ENCODE results near the gene INSIG1. TPM values are rescaled to one million over a fixed set of nuclear protein-coding genes. Genes with fewer than 3 reads are reported as not detected.

The INSIG1 gene
- total RNA-seq, 2 experiments from 2014 or later = 52.5 to 53.4 TPM

DNA sequence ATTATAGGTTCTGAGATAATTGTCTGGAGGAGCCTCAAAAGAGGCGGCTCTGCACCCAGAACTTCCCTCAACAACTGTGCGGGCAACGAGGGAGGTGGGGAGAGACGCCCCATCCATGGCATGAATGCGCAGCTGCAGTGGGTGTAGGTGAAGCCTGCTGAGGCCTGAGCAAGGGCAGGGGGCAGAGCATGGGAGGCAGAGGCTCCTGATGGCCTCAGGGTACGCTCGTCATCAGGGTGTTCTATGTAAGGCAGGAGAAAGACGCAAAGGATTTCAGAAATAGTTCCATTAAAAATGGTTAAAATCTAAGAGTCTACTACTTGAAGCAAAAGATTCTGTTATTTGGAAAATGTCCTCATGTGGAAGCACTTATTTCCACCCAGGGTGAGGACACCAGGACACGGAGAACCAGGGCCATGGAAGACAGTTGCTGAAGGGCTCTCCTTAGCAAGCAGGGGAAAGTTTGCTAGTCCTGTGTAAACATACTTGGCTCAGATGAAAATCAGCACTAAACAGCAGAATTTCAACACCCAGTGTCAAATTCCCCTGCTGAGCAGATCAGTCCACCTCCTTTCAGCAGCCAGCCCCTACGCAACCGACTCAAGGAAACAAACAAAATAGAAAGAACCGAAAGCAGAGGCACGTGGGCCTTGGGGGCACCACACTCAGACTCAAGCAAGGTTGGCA, 18.9 kb downstream of the INSIG1 start:
- no peak overlapping the region for H3K4me3 Mint-ChIP-seq
- H3K36me3 Mint-ChIP-seq = no peaks in the 10 kb centered on the region
- no peaks in the 10 kb centered on the region for H3K27me3 Mint-ChIP-seq
- no peak for DNase-seq
- no peaks in the 10 kb centered on the region for H3K4me1 Mint-ChIP-seq
- no peaks in the 10 kb centered on the region for H3K9me3 Mint-ChIP-seq
- no peak overlapping the region for H3K27ac Mint-ChIP-seq

DNA sequence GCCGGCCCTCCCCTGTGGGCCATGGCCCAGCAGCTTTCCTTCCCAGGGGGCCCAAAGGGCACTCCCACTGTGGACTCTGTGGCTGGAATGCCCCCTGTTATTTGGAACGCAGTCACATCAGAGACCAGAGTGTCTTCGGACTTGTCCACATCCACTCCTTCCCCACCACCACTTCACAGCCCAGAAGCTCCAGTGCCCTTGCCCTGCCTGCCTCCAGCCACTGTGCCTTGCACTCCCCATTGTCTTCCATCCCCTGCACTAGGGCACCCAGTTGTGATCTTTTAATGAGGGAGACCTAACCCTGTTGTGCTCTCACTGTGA, 19.4 kb downstream of the INSIG1 start:
- no peak overlapping the region for H3K4me3 Mint-ChIP-seq
- no peaks in the 10 kb centered on the region for H3K36me3 Mint-ChIP-seq
- no peaks in the 10 kb centered on the region for H3K4me1 Mint-ChIP-seq
- DNase-seq = no peak
- H3K27ac Mint-ChIP-seq = no peak overlapping the region
- H3K27me3 Mint-ChIP-seq = no peaks in the 10 kb centered on the region
- no peaks in the 10 kb centered on the region for H3K9me3 Mint-ChIP-seq

DNA sequence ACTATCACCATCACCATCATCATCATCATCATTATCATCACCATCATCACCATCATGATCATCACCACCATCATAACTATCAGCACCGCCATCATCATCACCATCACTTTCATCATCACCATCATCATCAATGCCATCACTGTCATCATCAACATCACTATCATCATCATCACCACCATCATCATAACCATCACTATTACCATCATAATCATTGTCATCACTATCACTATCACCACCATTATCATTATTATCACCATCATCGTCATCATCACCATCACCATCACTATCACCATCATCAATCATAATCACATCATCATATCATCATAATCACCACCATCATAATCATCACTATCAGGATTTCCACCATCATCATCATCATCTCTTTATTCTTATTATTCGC, 20.6 kb downstream of the INSIG1 start:
- H3K27me3 Mint-ChIP-seq = no peaks in the 10 kb centered on the region
- no peaks in the 10 kb centered on the region for H3K36me3 Mint-ChIP-seq
- H3K4me1 Mint-ChIP-seq = peaks cover 1% of the 10 kb centered on the region
- peaks cover 1% of the 10 kb centered on the region for H3K9me3 Mint-ChIP-seq
- H3K27ac Mint-ChIP-seq = no peak overlapping the region
- H3K4me3 Mint-ChIP-seq = no peak overlapping the region
- DNase-seq = no peak

DNA sequence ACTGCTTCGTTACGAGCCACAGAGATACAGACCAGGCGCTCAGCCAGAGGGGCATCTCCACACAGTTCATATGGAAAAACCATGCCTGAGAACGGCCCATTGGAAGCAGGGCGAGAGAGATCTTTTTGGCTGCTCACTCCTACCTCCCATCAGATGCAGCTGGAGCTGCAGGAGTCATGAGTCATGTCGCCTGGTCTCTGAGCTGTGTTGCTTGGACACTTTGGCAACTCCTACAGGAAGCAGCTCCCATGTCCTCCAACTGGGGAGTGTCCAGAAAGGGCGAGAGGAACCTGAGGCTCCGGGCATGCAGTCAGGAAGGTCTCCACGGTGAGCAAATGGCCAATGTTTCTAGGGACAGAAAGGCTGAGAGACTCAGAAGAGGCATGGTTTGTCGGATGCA, 24.9 kb downstream of the INSIG1 start:
- H3K4me1 Mint-ChIP-seq = peaks cover 3% of the 10 kb centered on the region
- DNase-seq = no peak
- peaks cover 7% of the 10 kb centered on the region for H3K9me3 Mint-ChIP-seq
- H3K4me3 Mint-ChIP-seq = no peak overlapping the region
- H3K27me3 Mint-ChIP-seq = peaks cover 4% of the 10 kb centered on the region
- H3K27ac Mint-ChIP-seq = no peak overlapping the region
- no peaks in the 10 kb centered on the region for H3K36me3 Mint-ChIP-seq

DNA sequence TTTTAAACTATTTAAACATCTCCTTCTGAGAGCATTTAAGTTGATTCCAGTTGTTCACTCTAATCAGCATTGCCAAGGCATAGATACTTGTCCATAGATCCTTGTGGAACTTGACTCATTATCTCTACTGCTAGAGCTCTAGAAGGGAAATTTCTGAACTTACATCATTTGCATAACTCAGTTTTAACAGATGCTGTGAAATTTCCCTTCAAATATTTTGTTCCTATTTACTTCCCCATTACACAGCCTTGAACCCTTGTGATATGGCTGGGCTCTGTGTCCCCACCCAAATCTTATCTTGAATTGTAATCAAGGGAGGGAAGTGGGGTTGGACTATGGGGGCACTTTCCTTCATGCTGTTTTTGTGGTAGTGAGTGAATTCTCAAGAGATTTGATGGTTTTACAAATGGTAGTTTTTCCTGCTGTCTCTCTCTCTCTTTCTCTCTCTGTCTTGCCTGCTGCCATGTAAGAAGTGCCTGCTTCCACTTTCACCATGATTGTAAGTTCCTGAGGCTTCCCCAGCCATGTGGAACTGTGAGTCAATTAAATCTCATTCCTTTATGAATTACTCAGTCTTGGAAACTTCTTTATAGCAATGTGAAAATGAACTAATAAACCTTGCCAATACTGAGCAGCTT, 25.4 kb downstream of the INSIG1 start:
- Mint-ChIP-seq H3K27me3 (peaks cover 4% of the 10 kb centered on the region), H3K4me1 (peaks cover 3% of the 10 kb centered on the region), H3K36me3 (no peaks in the 10 kb centered on the region), H3K9me3 (peaks cover 7% of the 10 kb centered on the region), H3K4me3 (no peak overlapping the region), H3K27ac (no peak overlapping the region)
- no peak for DNase-seq

DNA sequence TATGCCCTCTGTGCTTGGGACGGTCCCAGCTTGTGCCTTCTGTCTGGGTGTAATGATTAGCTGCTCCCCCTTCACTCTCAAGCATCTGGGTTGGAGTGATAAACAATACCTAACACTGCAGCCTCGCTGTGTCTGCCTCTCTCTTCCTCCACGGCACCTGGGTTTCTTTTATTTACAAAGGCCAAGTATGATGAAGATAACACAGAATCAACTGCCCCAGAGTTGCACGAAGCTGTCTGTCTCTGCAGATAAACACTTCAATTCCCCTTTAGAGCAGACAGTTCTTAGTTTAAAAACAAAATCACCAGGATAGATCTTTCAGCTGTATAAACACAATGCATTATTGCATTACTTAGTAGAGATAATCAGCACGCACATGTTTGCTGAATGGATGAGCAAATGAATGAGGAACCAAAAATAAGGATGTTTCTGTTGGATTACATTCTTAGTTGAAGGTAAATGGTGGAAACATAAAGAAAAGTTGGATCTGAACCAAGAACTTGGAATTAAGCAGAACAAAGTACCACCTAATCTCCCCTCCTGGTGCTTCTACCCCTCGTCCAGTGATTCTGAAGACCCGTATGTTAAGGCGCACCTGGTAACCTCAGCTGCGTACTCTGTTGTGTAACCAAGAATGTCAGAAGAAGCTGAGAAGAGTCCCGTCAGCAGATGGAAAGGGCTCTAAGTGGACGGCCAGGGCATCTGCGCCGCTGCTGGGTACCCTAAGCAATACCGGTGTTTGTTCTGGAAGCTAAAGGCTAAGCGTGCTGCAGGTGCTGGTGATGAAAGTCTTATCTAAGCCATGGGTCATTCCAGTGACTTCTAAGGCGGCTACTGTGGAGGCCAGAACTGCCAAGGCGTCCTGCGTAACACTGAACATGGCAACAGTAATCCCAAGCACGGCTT, 26.6 kb downstream of the INSIG1 start:
- peaks cover 7% of the 10 kb centered on the region for H3K9me3 Mint-ChIP-seq
- H3K4me1 Mint-ChIP-seq = peaks cover 3% of the 10 kb centered on the region
- peaks cover 4% of the 10 kb centered on the region for H3K27me3 Mint-ChIP-seq
- DNase-seq = no peak
- H3K4me3 Mint-ChIP-seq = no peak overlapping the region
- H3K27ac Mint-ChIP-seq = no peak overlapping the region
- H3K36me3 Mint-ChIP-seq = no peaks in the 10 kb centered on the region

DNA sequence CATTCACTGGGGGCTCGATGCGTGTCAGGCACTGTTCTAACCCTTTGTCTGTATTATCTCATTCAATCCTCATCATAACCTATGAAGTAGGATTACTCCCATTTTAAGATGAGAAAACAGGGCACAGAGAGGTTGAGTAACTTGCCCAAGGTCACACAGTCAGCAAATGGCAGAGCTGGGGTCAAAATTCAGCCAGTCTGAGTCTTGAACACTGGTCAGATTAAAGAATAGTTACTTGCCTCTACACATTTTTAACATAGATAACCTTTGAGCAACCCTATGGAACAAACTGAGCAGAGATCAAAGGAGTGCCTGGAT, 27.2 kb downstream of the INSIG1 start:
- DNase-seq = no peak
- H3K4me1 Mint-ChIP-seq = peaks cover 3% of the 10 kb centered on the region
- H3K27me3 Mint-ChIP-seq = peaks cover 4% of the 10 kb centered on the region
- H3K27ac Mint-ChIP-seq = no peak overlapping the region
- H3K9me3 Mint-ChIP-seq = peaks cover 7% of the 10 kb centered on the region
- no peaks in the 10 kb centered on the region for H3K36me3 Mint-ChIP-seq
- H3K4me3 Mint-ChIP-seq = no peak overlapping the region

DNA sequence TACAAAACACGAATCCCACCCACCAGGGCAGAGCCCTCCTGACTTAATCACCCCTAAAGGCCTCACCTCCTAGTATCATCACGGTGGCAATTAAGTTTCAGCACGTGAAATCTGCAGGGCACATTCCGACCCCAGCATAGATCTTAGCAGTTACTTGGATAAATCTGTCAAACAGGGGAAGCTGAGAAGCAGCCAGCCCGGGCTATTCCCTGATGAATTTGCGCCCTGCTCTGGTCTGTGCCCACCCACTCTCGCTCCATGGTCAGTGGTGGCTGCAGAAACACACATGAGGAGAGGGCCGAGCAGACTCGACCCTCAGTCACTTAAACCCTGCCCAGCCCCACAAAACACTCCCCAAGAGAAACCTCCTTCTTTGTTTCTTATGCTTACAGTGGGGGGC, 28.7 kb downstream of the INSIG1 start:
- Mint-ChIP-seq H3K36me3 (no peaks in the 10 kb centered on the region), H3K9me3 (peaks cover 7% of the 10 kb centered on the region), H3K4me3 (no peak overlapping the region), H3K4me1 (peaks cover 3% of the 10 kb centered on the region), H3K27ac (no peak overlapping the region), H3K27me3 (peaks cover 4% of the 10 kb centered on the region)
- no peak for DNase-seq

DNA sequence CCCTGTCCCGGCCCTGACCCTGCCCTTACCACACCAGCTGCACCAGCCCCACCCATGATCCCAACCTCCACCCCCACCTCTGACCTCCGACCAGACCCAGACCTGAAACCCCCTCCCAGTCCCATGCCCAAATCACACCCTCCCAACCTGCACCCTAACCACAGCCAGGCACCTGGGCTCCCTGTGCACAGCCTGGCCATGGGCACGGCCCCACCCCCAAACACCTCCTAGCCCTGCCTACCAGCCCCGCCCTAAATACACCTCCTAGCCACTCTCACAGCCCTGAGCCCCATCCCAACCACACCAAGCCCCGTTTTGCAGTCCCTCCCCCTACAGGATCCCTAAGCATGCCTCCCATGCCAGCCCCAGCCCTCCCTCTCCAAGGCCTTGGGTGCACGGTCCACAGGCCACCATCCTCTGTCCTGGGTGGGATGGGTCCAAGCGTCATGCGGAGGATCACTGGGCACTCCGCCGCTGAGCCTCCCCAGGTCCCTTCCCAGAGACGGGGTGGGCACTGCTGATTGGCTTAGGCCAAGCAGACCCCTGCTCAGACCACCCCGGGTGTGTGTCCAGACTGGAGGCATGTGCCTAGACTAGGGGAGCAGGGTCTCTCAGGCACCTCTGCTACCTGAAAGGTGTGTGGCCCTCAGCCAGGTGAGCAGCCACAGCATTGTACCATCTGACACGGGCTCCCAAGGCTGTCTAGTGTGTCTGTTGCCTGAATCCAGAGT, 30.1 kb downstream of the INSIG1 start:
- H3K36me3 Mint-ChIP-seq = no peaks in the 10 kb centered on the region
- no peak overlapping the region for H3K27ac Mint-ChIP-seq
- H3K27me3 Mint-ChIP-seq = peaks cover 4% of the 10 kb centered on the region
- peaks cover 3% of the 10 kb centered on the region for H3K4me1 Mint-ChIP-seq
- no peak overlapping the region for H3K4me3 Mint-ChIP-seq
- no peak for DNase-seq
- peaks cover 7% of the 10 kb centered on the region for H3K9me3 Mint-ChIP-seq

DNA sequence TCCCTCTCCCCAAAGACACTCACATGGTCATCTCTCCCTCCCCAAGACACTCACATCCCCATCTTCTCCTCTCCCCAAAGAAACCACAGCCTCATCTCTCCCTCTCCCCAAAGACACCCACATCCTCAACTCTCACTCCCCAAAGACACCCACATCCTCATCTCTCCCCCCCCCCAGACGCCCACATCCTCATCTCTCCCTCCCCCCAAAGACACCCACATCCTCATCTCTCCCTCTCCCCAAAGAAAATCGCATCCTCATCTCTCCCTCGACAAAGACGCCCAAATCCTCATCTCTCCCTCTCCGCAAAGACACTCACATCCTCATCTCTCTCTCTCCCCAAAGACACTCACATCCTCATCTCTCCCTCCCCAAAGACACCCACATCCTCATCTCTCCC, 31.5 kb downstream of the INSIG1 start:
- Mint-ChIP-seq H3K9me3 (no peaks in the 10 kb centered on the region), H3K4me3 (no peak overlapping the region), H3K36me3 (no peaks in the 10 kb centered on the region), H3K27ac (no peak overlapping the region), H3K4me1 (no peaks in the 10 kb centered on the region), H3K27me3 (peaks cover 4% of the 10 kb centered on the region)
- no peak for DNase-seq

DNA sequence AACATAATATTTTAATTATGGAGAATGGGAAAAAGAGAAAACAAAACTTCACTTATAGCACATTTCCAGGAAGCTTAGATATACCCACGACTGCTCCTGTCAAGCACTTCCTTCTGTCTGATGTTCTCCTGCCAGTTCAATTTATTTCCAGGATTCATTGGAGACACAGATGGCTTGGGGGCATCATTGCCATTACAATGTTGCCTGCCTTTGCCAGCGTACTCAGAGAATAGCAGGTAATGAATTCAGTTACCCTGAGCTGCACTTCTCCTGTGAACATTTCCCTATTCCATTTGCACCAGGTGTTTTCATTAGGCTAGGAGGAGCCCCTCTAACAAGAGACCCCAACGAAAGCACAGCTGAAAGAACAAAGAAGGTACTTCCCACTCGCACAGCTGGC, 33.7 kb downstream of the INSIG1 start:
- no peaks in the 10 kb centered on the region for H3K4me1 Mint-ChIP-seq
- H3K27me3 Mint-ChIP-seq = no peaks in the 10 kb centered on the region
- H3K9me3 Mint-ChIP-seq = no peaks in the 10 kb centered on the region
- H3K4me3 Mint-ChIP-seq = no peak overlapping the region
- no peak overlapping the region for H3K27ac Mint-ChIP-seq
- DNase-seq = no peak
- H3K36me3 Mint-ChIP-seq = no peaks in the 10 kb centered on the region

DNA sequence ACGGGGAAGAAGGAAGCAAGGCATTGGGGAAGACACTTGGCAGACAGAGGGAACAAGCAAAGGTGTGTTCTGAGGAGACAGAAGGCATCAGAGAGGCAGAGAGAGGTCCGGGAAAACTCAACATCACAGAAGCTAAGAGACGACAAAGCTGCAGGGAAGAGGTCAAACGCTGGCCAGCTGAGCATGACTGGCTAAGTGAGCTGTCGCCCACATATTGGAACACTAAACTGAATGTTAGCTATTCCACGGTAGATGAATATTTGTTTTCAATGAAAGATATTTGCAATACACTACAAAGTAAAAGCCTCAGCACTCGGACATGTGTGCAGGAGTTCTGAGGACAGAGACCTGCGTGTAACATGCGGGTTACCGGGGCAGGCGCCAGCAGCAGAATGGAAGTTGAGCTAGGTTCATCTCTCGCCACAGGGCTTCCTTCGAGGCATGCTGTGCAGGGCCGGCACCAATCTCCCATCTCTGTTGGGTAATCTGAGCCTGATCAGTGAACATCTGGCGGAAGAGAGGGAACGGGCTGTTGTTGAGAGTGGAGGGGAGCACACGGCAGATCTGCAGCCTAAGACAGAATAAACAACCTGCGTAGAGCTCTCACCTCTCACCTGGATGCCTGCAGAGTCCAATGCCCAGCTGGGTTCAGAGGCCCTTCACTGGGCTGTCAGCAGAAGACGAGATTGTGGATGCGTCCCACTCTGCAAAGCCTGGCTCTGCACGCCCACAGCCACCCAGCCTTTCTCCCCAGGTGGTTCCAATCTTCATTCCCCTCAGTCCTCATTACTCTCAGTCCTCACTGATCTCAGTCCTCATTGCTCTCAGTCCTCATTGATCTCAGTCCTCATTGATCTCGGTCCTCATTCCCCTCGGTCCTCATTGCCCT, 35.9 kb downstream of the INSIG1 start:
- H3K4me1 Mint-ChIP-seq = peaks cover 4% of the 10 kb centered on the region

DNA sequence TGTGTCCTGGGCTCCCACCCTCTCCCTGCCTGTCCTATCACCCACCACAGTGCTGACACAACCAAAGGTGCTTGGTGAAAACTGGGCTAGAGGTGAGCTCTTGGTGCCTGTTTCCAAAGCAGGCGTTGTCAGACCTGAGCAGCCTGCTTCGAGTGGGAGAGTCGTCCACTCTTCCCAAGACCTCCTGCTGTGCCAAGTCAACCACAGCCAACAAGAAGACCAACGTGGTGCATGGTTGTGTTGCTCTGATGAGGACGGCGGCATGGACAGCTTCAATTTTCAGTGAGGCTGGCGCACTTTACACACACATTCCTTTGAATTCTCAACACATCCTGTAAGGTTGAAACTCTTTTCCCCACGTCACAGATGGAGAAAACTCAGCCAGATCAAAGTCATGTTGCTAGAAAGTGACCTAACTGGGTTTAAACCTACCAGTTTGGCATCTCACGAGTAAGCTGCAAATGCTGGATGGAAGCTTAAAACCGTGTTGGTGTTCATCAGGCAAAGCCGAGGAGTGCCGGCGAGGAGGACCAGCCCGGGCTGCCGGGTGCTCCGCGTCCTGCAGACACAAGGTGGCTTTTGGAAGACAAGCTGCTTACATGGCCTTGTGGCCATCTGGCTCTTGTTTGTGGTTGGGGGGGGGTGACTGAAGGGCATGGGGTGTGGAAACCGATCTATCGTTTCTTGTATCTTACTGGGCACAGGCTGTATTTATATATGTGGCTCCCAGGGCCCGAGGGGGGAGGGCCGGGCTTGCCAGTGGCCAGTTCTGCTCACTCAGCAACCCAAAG, 39.3 kb downstream of the INSIG1 start:
- H3K9me3 Mint-ChIP-seq = no peaks in the 10 kb centered on the region
- peaks cover 10% of the 10 kb centered on the region for H3K27me3 Mint-ChIP-seq
- H3K4me3 Mint-ChIP-seq = no peak overlapping the region

More for the DNA sequence above, 35.9 kb downstream of the INSIG1 start:
- no peaks in the 10 kb centered on the region for H3K9me3 Mint-ChIP-seq
- no peak overlapping the region for H3K4me3 Mint-ChIP-seq
- no peaks in the 10 kb centered on the region for H3K36me3 Mint-ChIP-seq
- no peak overlapping the region for H3K27ac Mint-ChIP-seq
- H3K27me3 Mint-ChIP-seq = peaks cover 4% of the 10 kb centered on the region
- DNase-seq = no peak

More for the DNA sequence above, 39.3 kb downstream of the INSIG1 start:
- Mint-ChIP-seq H3K4me1 (peaks cover 10% of the 10 kb centered on the region), H3K36me3 (no peaks in the 10 kb centered on the region), H3K27ac (no peak overlapping the region)
- DNase-seq = no peak
